ENCODE measurements around the gene EARS2.
A peak's percentile ranks its signal among the peaks of the same experiment; 100 is the strongest.

The EARS2 gene

GRCh38 chr16:23504076-23504452, 53.1 kb downstream of the EARS2 start:
- no peak overlapping the region for H3K4me3 ChIP-seq
- no peaks in the 10 kb centered on the region for H3K27me3 ChIP-seq
- H3K9ac ChIP-seq = peak overlapping the region in 3 of 11 experiments; percentile 44 to 45 (median 44); a peak in 8 of 22 replicates
- H3K9me3 ChIP-seq (replicated peaks in 1 of 11) = no peaks in the 10 kb centered on the region
- H3K4me2 ChIP-seq = peak overlapping the region; percentile 31 to 97 (median 93); a peak in 21 of 22 replicates
- H3K36me3 ChIP-seq = peaks cover 23 to 88% (median 61%) of the 10 kb centered on the region in 11 experiments; a peak in 21 of 22 replicates
- H3K4me1 ChIP-seq = peaks cover 91 to 98% (median 94%) of the 10 kb centered on the region in 10 experiments
- peaks cover 100% of the 10 kb centered on the region in 11 experiments for H4K20me1 ChIP-seq
- no peak for TF ChIP-seq Cebpa-rat (IDR thresholded peaks at IDR 0.05)
- peak overlapping the region in 6 of 11 experiments; percentile 3 to 68 (median 52); a peak in 7 of 22 replicates for H3K27ac ChIP-seq

GRCh38 chr16:23502466-23502865, 54.7 kb downstream of the EARS2 start:
- H3K27me3 ChIP-seq = no peaks in the 10 kb centered on the region
- no peak for TF ChIP-seq Cebpa-rat (IDR thresholded peaks at IDR 0.05)
- H3K4me1 ChIP-seq = peaks cover 89 to 99% (median 96%) of the 10 kb centered on the region in 10 experiments
- H3K9ac ChIP-seq = 0 out of 22 replicates have a peak overlapping the region, but pooled peaks of 2 of the 11 experiments have one; percentile 0 to 10
- peak overlapping the region; percentile 17 to 87 (median 46); a peak in 21 of 22 replicates for H3K4me2 ChIP-seq
- H3K9me3 ChIP-seq (replicated peaks in 1 of 11) = no peaks in the 10 kb centered on the region
- peaks cover 23 to 89% (median 59%) of the 10 kb centered on the region in 11 experiments; a peak in 21 of 22 replicates for H3K36me3 ChIP-seq
- H3K4me3 ChIP-seq = no peak overlapping the region
- H4K20me1 ChIP-seq = peaks cover 99 to 100% (median 100%) of the 10 kb centered on the region in 11 experiments
- H3K27ac ChIP-seq = no peak overlapping the region

- Histone ChIP-seq H3K9me3 (replicated peaks in 1 of 11) (no peaks in the 10 kb centered on the region), H3K36me3 (peaks cover 26 to 89% (median 61%) of the 10 kb centered on the region in 11 experiments), H3K27ac (peak overlapping the region in 1 of 11 experiments; percentile 25; a peak in 2 of 22 replicates), H3K9ac (no peak overlapping the region), H3K4me2 (peak overlapping the region; percentile 7 to 87 (median 63); a peak in 18 of 22 replicates), H3K4me1 (peaks cover 89 to 99% (median 94%) of the 10 kb centered on the region in 10 experiments), H4K20me1 (peaks cover 92 to 100% (median 100%) of the 10 kb centered on the region in 11 experiments), H3K4me3 (no peak overlapping the region), H3K27me3 (no peaks in the 10 kb centered on the region)
- no peak for TF ChIP-seq Cebpa-rat (IDR thresholded peaks at IDR 0.05)
Measured at GRCh38 chr16:23501291-23501690, 55.9 kb downstream of the EARS2 start.

GRCh38 chr16:23500862-23501225, 56.3 kb downstream of the EARS2 start:
- no peak for TF ChIP-seq Cebpa-rat (IDR thresholded peaks at IDR 0.05)
- Histone ChIP-seq H3K27me3 (no peaks in the 10 kb centered on the region), H3K27ac (peak overlapping the region in 1 of 11 experiments; percentile 25; a peak in 2 of 22 replicates), H3K4me2 (peak overlapping the region; percentile 7 to 87 (median 63); a peak in 21 of 22 replicates), H3K36me3 (peaks cover 31 to 89% (median 61%) of the 10 kb centered on the region in 11 experiments), H4K20me1 (peaks cover 88 to 100% (median 100%) of the 10 kb centered on the region in 11 experiments), H3K4me3 (no peak overlapping the region), H3K4me1 (peaks cover 85 to 99% (median 89%) of the 10 kb centered on the region in 10 experiments), H3K9me3 (replicated peaks in 1 of 11) (no peaks in the 10 kb centered on the region), H3K9ac (no peak overlapping the region)

GRCh38 chr16:23500212-23500861, 56.8 kb downstream of the EARS2 start:
- H3K9me3 ChIP-seq (replicated peaks in 1 of 11) = no peaks in the 10 kb centered on the region
- H3K27ac ChIP-seq = peak overlapping the region in 7 of 11 experiments; percentile 21 to 43 (median 31); a peak in 8 of 22 replicates
- H3K4me1 ChIP-seq = peaks cover 80 to 99% (median 85%) of the 10 kb centered on the region in 10 experiments
- H3K4me3 ChIP-seq = no peak overlapping the region
- H4K20me1 ChIP-seq = peaks cover 87 to 100% (median 100%) of the 10 kb centered on the region in 11 experiments
- peak overlapping the region; percentile 7 to 87 (median 63) for H3K4me2 ChIP-seq
- TF ChIP-seq Cebpa-rat (IDR thresholded peaks at IDR 0.05) = no peak
- peak overlapping the region in 9 of 11 experiments; percentile 12 to 53 (median 33); a peak in 8 of 22 replicates for H3K9ac ChIP-seq
- H3K36me3 ChIP-seq = peaks cover 36 to 95% (median 64%) of the 10 kb centered on the region in 11 experiments
- H3K27me3 ChIP-seq = no peaks in the 10 kb centered on the region

- peaks cover 81 to 100% (median 100%) of the 10 kb centered on the region in 11 experiments for H4K20me1 ChIP-seq
- peak overlapping the region; percentile 7 to 87 (median 63) for H3K4me2 ChIP-seq
- H3K27ac ChIP-seq = peak overlapping the region in 7 of 11 experiments; percentile 6 to 43 (median 31); a peak in 7 of 22 replicates
- no peaks in the 10 kb centered on the region for H3K27me3 ChIP-seq
- TF ChIP-seq Cebpa-rat (IDR thresholded peaks at IDR 0.05) = no peak
- H3K9me3 ChIP-seq (replicated peaks in 1 of 11) = no peaks in the 10 kb centered on the region
- peaks cover 75 to 94% (median 79%) of the 10 kb centered on the region in 10 experiments for H3K4me1 ChIP-seq
- H3K4me3 ChIP-seq = no peak overlapping the region
- H3K9ac ChIP-seq = peak overlapping the region in 9 of 11 experiments; percentile 12 to 53 (median 33); a peak in 10 of 22 replicates
- peaks cover 41 to 95% (median 67%) of the 10 kb centered on the region in 11 experiments for H3K36me3 ChIP-seq
Measured at GRCh38 chr16:23499801-23500200, 57.3 kb downstream of the EARS2 start.

GRCh38 chr16:23498863-23499262, 58.3 kb downstream of the EARS2 start:
- TF ChIP-seq Cebpa-rat (IDR thresholded peaks at IDR 0.05) = no peak
- Histone ChIP-seq H3K27ac (peak overlapping the region in 4 of 11 experiments; percentile 23 to 47 (median 28); a peak in 4 of 22 replicates), H3K4me1 (peaks cover 66 to 85% (median 70%) of the 10 kb centered on the region in 10 experiments), H3K36me3 (peaks cover 51 to 95% (median 70%) of the 10 kb centered on the region in 11 experiments), H3K4me3 (no peak overlapping the region), H3K9me3 (replicated peaks in 1 of 11) (no peaks in the 10 kb centered on the region), H3K9ac (peak overlapping the region in 4 of 11 experiments; percentile 1 to 68 (median 28); a peak in 5 of 22 replicates), H3K27me3 (no peaks in the 10 kb centered on the region), H4K20me1 (peaks cover 79 to 100% (median 100%) of the 10 kb centered on the region in 11 experiments), H3K4me2 (peak overlapping the region in 5 of 11 experiments; percentile 11 to 92 (median 72); a peak in 7 of 22 replicates)

GRCh38 chr16:23497543-23497868, 59.6 kb downstream of the EARS2 start:
- no peaks in the 10 kb centered on the region for H3K27me3 ChIP-seq
- peaks cover 78 to 100% (median 100%) of the 10 kb centered on the region in 11 experiments for H4K20me1 ChIP-seq
- H3K9ac ChIP-seq = peak overlapping the region in 4 of 11 experiments; percentile 11 to 53 (median 28); a peak in 4 of 22 replicates
- peaks cover 57 to 72% (median 60%) of the 10 kb centered on the region in 10 experiments for H3K4me1 ChIP-seq
- H3K4me3 ChIP-seq = no peak overlapping the region
- peak overlapping the region; percentile 11 to 92 (median 44); a peak in 20 of 22 replicates for H3K4me2 ChIP-seq
- H3K27ac ChIP-seq = peak overlapping the region in 6 of 11 experiments; percentile 13 to 50 (median 32); a peak in 8 of 22 replicates
- H3K9me3 ChIP-seq (replicated peaks in 1 of 11) = no peaks in the 10 kb centered on the region
- peaks cover 63 to 98% (median 78%) of the 10 kb centered on the region in 11 experiments for H3K36me3 ChIP-seq
- TF ChIP-seq Cebpa-rat (IDR thresholded peaks at IDR 0.05) = no peak

Measured in BLaER1 treated with 17β-estradiol and CSF1 and Interleukin-3, amounts not matched to agents 10 nM and 100 nM (cell line).